Jurkat, Clone E6-1 (cell line): Measurements from ENCODE around the gene APH1B.
"Not testable (repeated sequence)": the region's sequence is repeated elsewhere in the genome, so short reads cannot be mapped to it uniquely, and the experiment has no call there.

Source experiments
- DNase-seq: peaks from one replicate; pipeline ENCODE4 v3.0.0-alpha.2; 2011; ENCODE audit warnings: low read depth, low spot score
- H3K4me3 ChIP-seq: 2 replicates; pipeline ENCODE4 v1.5.1; 2011; ENCODE audit warnings: mild to moderate bottlenecking, low read length, control low read depth, moderate library complexity

Gene APH1B

GRCh38 chr15:63291507-63291906 lies 14.1 kb downstream of the APH1B start:
- no peak for DNase-seq
- H3K4me3 ChIP-seq, result no peak overlapping the region

- no peak for DNase-seq
- no peak overlapping the region for H3K4me3 ChIP-seq
Observed at GRCh38 chr15:63292241-63292640, 14.8 kb downstream of the APH1B start.

- no peak overlapping the region for H3K4me3 ChIP-seq
- DNase-seq, result no peak
Observed at GRCh38 chr15:63292771-63293170, 15.4 kb downstream of the APH1B start.

- DNase-seq, result no peak
Observed at GRCh38 chr15:63294359-63294758, 17.0 kb downstream of the APH1B start.

GRCh38 chr15:63295341-63295740 lies 17.9 kb downstream of the APH1B start:
- DNase-seq, result peak; percentile 14
- no peak overlapping the region for H3K4me3 ChIP-seq

More at GRCh38 chr15:63294359-63294758, 17.0 kb downstream of the APH1B start:
- H3K4me3 ChIP-seq, result no peak overlapping the region

GRCh38 chr15:63296195-63296594 lies 18.8 kb downstream of the APH1B start:
- no peak overlapping the region for H3K4me3 ChIP-seq
- DNase-seq, result no peak

GRCh38 chr15:63299943-63300575 lies 22.7 kb downstream of the APH1B start:
- DNase-seq, result no peak
- no peak overlapping the region for H3K4me3 ChIP-seq

- DNase-seq, result no peak
- no peak overlapping the region for H3K4me3 ChIP-seq
Observed at GRCh38 chr15:63301088-63301487, 23.7 kb downstream of the APH1B start.

GRCh38 chr15:63305260-63305659 lies 27.9 kb downstream of the APH1B start:
- DNase-seq, result no peak
- H3K4me3 ChIP-seq, result no peak overlapping the region

- H3K4me3 ChIP-seq, result no peak overlapping the region
- no peak for DNase-seq
Observed at GRCh38 chr15:63306492-63307073, 29.2 kb downstream of the APH1B start.

GRCh38 chr15:63308491-63308890 lies 31.1 kb downstream of the APH1B start:
- no peak overlapping the region for H3K4me3 ChIP-seq
- no peak for DNase-seq

- no peak overlapping the region for H3K4me3 ChIP-seq
- DNase-seq, result no peak
Observed at GRCh38 chr15:63308947-63309346, 31.5 kb downstream of the APH1B start.

GRCh38 chr15:63310646-63311045 lies 33.2 kb downstream of the APH1B start:
- H3K4me3 ChIP-seq, result no peak overlapping the region
- DNase-seq, result no peak

GRCh38 chr15:63312286-63312685 lies 34.9 kb downstream of the APH1B start:
- DNase-seq, result no peak
- H3K4me3 ChIP-seq, result no peak overlapping the region

GRCh38 chr15:63313825-63314224 lies 36.4 kb downstream of the APH1B start:
- no peak for DNase-seq
- no peak overlapping the region for H3K4me3 ChIP-seq

- H3K4me3 ChIP-seq, result no peak overlapping the region
- DNase-seq, result no peak
Observed at GRCh38 chr15:63314409-63314808, 37.0 kb downstream of the APH1B start.

- no peak overlapping the region for H3K4me3 ChIP-seq
- no peak for DNase-seq
Observed at GRCh38 chr15:63318344-63318743, 40.9 kb downstream of the APH1B start.

GRCh38 chr15:63319065-63319464 lies 41.7 kb downstream of the APH1B start:
- no peak overlapping the region for H3K4me3 ChIP-seq
- DNase-seq, result no peak

- H3K4me3 ChIP-seq, DNase-seq: not testable (repeated sequence)
Observed at GRCh38 chr15:63320446-63320845, 43.0 kb downstream of the APH1B start.

- not testable (repeated sequence) for DNase-seq, H3K4me3 ChIP-seq
Observed at GRCh38 chr15:63320981-63321380, 43.6 kb downstream of the APH1B start.

GRCh38 chr15:63321462-63321861 lies 44.1 kb downstream of the APH1B start:
- H3K4me3 ChIP-seq, result no peak overlapping the region
- no peak for DNase-seq
